PFSK-1 (cell line): ENCODE results near the gene CCL17.

Experiments
- REST ChIP-seq, 2 experiments: IDR thresholded peaks; 2 replicates each; pipeline versions ENCODE4 v1.6.1 to v1.8.0; 2011 to 2012; ENCODE audit warnings: low read depth in 2 of 2, low read length in 2 of 2, control low read depth in 1 of 2, inconsistent platforms in 1 of 2, mild to moderate bottlenecking in 1 of 2, moderate library complexity in 1 of 2; ENCODE audit not compliant: insufficient read depth in 1 of 2
- TAF1 ChIP-seq: IDR thresholded peaks from 2 replicates; pipeline ENCODE4 v1.6.1; 2012; ENCODE audit warnings: low read length, control low read depth, borderline replicate concordance; ENCODE audit not compliant: insufficient read depth

- TF ChIP-seq TAF1 (no peak), REST (IDR thresholded peaks at IDR 0.05; ENCODE audit: insufficient read depth in 1 of 2, low read depth in 2 of 2, low read length in 2 of 2) (no peak)
Measured at GRCh38 chr16:57374067-57374534, 30.5 kb upstream of the CCL17 start.
